ENCODE data around the gene PTGER4. TPM values are rescaled to one million over a fixed set of nuclear protein-coding genes. Genes with fewer than 3 reads are reported as not detected.
A peak's percentile ranks its signal among the peaks of the same experiment; 100 is the strongest.

Gene PTGER4
- total RNA-seq, 1 donor from 2014 or later = 8.0 TPM

DNA sequence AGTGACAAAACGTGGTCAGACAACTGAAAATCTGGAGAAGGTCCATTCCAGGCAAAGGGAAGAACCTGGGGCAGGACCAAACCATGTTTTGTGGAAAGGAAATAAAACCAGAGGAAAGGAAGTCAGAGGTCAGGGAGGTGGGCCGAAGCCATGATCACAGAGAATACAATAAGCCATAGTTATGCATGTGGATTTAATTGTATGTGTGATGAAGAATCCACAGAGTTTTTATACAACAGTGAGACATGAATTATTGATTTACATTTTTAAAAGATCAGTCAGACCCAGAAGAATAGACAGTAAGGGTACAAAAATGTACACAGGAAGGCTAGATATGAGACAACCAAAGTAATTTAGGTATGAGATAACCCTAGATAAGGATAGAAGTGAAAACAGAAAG, 55.3 kb downstream of the PTGER4 start:
- no peak for DNase-seq (ENCODE audit: extremely low spot score, unreplicated experiment)
- Mint-ChIP-seq H3K4me3 (no peak overlapping the region), H3K27me3 (no peaks in the 10 kb centered on the region), H3K36me3 (peaks cover 4% of the 10 kb centered on the region), H3K27ac (no peak overlapping the region), H3K9me3 (no peaks in the 10 kb centered on the region), H3K4me1 (ENCODE audit: unreplicated experiment) (peaks cover 10% of the 10 kb centered on the region)
- TF ChIP-seq, protein P1, sequence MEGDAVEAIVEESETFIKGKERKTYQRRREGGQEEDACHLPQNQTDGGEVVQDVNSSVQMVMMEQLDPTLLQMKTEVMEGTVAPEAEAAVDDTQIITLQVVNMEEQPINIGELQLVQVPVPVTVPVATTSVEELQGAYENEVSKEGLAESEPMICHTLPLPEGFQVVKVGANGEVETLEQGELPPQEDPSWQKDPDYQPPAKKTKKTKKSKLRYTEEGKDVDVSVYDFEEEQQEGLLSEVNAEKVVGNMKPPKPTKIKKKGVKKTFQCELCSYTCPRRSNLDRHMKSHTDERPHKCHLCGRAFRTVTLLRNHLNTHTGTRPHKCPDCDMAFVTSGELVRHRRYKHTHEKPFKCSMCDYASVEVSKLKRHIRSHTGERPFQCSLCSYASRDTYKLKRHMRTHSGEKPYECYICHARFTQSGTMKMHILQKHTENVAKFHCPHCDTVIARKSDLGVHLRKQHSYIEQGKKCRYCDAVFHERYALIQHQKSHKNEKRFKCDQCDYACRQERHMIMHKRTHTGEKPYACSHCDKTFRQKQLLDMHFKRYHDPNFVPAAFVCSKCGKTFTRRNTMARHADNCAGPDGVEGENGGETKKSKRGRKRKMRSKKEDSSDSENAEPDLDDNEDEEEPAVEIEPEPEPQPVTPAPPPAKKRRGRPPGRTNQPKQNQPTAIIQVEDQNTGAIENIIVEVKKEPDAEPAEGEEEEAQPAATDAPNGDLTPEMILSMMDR (conservative IDR thresholded peaks at IDR 0.05) = no peak

DNA sequence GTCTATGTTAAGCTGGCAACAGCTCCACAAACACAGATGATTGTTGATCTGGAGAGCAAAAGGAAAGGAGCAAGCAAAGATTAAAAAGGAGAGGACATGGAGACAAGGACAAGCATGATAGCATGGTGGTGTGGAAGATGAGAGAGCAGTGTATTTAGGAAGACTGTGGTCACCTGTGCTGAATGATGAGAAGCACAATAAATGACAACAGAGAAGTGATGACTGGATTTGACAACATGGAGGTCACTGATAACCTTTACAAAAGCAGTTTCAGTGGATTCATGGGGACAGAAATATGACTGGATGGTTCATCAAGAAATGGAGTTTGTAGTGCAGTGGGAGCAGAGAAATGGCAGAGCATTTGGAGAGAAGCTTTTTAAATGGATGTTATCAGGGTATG, 55.9 kb downstream of the PTGER4 start:
- Mint-ChIP-seq H3K27ac (peak overlapping the region; percentile 0), H3K36me3 (peaks cover 8% of the 10 kb centered on the region), H3K9me3 (peaks cover 3% of the 10 kb centered on the region), H3K4me1 (ENCODE audit: unreplicated experiment) (peaks cover 10% of the 10 kb centered on the region), H3K4me3 (no peak overlapping the region), H3K27me3 (no peaks in the 10 kb centered on the region)
- DNase-seq (ENCODE audit: extremely low spot score, unreplicated experiment) = no peak
- TF ChIP-seq, protein P1 (conservative IDR thresholded peaks at IDR 0.05) = no peak

DNA sequence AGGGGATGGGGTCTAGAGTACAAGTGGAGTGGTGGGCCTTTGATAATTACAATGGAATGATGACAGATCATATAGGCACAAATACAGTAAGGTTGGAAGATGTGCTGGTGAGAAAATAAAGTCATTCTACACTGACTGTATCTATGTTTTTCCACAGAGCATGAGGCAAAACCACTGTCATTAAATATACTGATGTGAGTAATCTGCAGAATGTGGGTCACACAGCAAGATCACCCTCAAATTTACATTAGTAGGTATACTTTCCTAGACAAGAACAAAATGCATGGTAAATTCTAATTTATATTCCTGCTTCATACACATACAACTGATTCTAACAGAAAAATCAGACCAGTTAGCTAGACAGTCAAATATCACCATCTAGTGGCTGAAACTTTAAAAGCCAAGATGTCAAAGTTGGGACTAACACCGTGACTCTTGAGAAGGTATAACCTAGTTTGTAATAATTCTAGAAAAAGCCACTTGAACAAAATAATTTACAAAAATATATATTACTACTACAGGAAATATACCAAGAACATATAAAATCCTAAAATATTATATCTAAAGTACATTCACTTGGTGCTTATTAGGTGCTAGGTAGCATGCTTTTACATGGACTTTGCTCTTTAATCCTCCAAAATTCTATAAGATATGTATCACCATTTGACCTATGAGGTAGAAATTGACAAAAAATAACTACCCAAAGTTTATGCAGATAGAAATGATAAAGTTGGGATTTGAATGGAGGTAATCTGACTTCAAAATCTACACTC, 56.6 kb downstream of the PTGER4 start:
- no peak for DNase-seq (ENCODE audit: extremely low spot score, unreplicated experiment)
- Mint-ChIP-seq H3K4me1 (ENCODE audit: unreplicated experiment) (peaks cover 10% of the 10 kb centered on the region), H3K27me3 (no peaks in the 10 kb centered on the region), H3K27ac (peak overlapping the region; percentile 11), H3K36me3 (peaks cover 15% of the 10 kb centered on the region), H3K4me3 (no peak overlapping the region), H3K9me3 (peaks cover 9% of the 10 kb centered on the region)
- TF ChIP-seq, protein P1 (conservative IDR thresholded peaks at IDR 0.05) = peak; percentile 82

DNA sequence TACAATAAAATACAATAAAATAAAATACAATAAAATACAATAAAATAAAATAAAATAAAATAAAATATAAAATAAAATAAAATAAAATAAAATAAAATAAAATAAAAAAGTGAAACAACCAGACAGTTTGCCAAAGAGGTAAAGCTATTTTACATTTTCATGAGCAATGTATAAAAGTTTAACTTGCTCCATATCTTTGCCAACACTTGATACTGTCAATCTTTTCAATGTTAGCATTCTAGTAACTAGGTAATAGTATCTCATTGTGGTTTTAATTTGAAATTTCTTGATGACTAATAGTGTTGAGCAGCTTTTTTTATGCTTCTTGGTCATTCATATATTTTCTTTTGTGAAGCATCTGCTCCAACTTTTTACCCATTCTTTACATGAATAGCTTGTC, 58.8 kb downstream of the PTGER4 start:
- Mint-ChIP-seq H3K27ac (no peak overlapping the region), H3K9me3 (peaks cover 9% of the 10 kb centered on the region), H3K4me3 (no peak overlapping the region), H3K4me1 (ENCODE audit: unreplicated experiment) (peaks cover 10% of the 10 kb centered on the region), H3K27me3 (no peaks in the 10 kb centered on the region), H3K36me3 (peaks cover 22% of the 10 kb centered on the region)
- TF ChIP-seq, protein P1 (conservative IDR thresholded peaks at IDR 0.05) = no peak
- no peak for DNase-seq (ENCODE audit: extremely low spot score, unreplicated experiment)

Other genes with a start within 250 kb of the PTGER4 start
- gene TTC33, start 76.0 kb downstream of the PTGER4 start, total RNA-seq (ENCODE audit: low replicate concordance) = 11.3 and 15.8 TPM in 2 replicates
- gene PRKAA1, start 118.5 kb downstream of the PTGER4 start, total RNA-seq (ENCODE audit: low replicate concordance) = 58.2 and 58.6 TPM in 2 replicates
- 1,654 and 1,766 TPM in 2 replicates for gene RPL37, start 155.3 kb downstream of the PTGER4 start, total RNA-seq (ENCODE audit: low replicate concordance)
- 1.4 and 2.9 TPM in 2 replicates for gene CARD6, start 161.5 kb downstream of the PTGER4 start, total RNA-seq (ENCODE audit: low replicate concordance)
- 2.0 and 18.9 TPM in 2 replicates for gene C7, start 229.6 kb downstream of the PTGER4 start, total RNA-seq (ENCODE audit: low replicate concordance)

All from type B pancreatic cell (in vitro differentiated cells).